KMS-11 (cell line): ENCODE results near the gene CDK14.

Experiments used
- H2AFZ ChIP-seq: fragments of 200-600 bp; sonication (generic); 2 replicates; pipeline ENCODE4 v1.6.1; 2016; ENCODE audit warnings: antibody characterized with exemption, mixed run types, low read depth
- H3K27ac ChIP-seq: fragments of 200-600 bp; sonication (generic); 2 replicates; pipeline ENCODE4 v1.6.1; 2016; ENCODE audit warnings: mild to moderate bottlenecking, mixed run types
- H3K27me3 ChIP-seq: fragments of 200-600 bp; sonication (generic); 2 replicates; pipeline ENCODE4 v1.6.1; 2017; ENCODE audit warnings: mild to moderate bottlenecking, low read depth, mixed run types, moderate library complexity; ENCODE audit not compliant: insufficient read depth
- H3K36me3 ChIP-seq: fragments of 200-600 bp; sonication (generic); 2 replicates; pipeline ENCODE4 v1.6.1; 2017; ENCODE audit warnings: mild to moderate bottlenecking, mixed run types; ENCODE audit not compliant: insufficient read depth
- H3K4me1 ChIP-seq: fragments of 200-600 bp; sonication (generic); 2 replicates; pipeline ENCODE4 v1.6.1; 2016; ENCODE audit warnings: mild to moderate bottlenecking, low read depth, mixed run types; ENCODE audit not compliant: poor library complexity, severe bottlenecking
- H3K4me2 ChIP-seq: fragments of 200-600 bp; sonication (generic); 2 replicates; pipeline ENCODE4 v1.7.0; 2016; ENCODE audit warnings: mild to moderate bottlenecking, mixed run types
- H3K4me3 ChIP-seq: fragments of 200-600 bp; sonication (generic); IDR thresholded peaks from 2 replicates; pipeline ENCODE4 v1.6.1; 2017; ENCODE audit warnings: low read depth, low read length, mixed read lengths; ENCODE audit not compliant: insufficient read depth
- H3K79me2 ChIP-seq: fragments of 200-600 bp; sonication (generic); 2 replicates; pipeline ENCODE4 v1.6.1; 2016; ENCODE audit warnings: low read depth, mixed run types; ENCODE audit not compliant: insufficient read depth
- H3K9ac ChIP-seq: fragments of 200-600 bp; sonication (generic); 2 replicates; pipeline ENCODE4 v1.6.1; 2016; ENCODE audit warnings: mild to moderate bottlenecking, mixed run types
- H4K20me1 ChIP-seq: fragments of 200-600 bp; sonication (generic); 2 replicates; pipeline ENCODE4 v1.6.1; 2016; ENCODE audit warnings: mild to moderate bottlenecking, mixed run types; ENCODE audit not compliant: insufficient read depth
- TF ChIP-seq, protein P1 (sequence below): fragments of 200-600 bp; sonication (generic); conservative IDR thresholded peaks from 2 replicates; pipeline ENCODE4 v1.6.1; 2017; ENCODE audit warnings: low read depth, mild to moderate bottlenecking, antibody characterized with exemption, low read length, moderate library complexity, mixed read lengths

CDK14 gene

DNA sequence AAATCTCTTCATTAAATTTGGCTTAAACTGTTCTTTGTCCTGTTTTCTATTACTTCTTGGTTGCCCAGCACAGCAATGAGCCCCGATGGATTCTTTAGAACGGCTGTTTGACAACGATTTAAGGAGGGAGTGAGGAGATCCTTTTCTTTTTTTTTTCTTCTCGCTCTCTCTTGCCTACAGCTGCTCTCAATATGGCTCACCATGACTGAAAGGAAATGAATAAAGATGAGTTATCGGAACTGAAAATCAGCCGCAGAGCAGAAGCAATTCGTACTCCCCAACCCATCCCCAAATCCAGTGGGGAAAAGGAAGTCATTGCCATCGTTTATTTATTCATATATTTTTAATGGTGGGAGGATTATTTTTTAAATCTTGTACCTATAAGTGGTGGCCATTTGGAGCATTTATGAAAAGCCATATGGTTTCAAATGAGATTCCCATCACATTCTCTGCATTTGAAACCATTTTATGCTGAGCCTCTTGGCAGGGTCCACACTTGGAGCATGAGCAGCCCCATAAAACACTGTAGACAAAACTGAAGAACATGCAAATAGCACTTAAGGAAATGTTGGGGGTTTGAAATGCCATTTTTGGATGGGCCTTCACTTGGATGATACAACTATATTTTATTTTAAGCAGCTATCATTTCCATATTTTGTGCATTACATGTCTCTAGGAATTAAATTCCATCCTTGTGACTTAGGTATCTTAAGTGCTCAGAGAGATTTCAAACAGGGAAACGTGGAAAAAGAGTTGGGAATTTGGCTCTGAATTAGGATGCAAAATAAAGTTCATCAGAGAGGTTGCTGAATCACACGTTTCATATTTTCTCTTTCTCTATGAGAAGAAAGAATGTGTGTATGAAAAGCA, 560.4 kb downstream of the CDK14 start:
- no peaks in the 10 kb centered on the region for H3K4me1 ChIP-seq
- no peaks in the 10 kb centered on the region for H3K27me3 ChIP-seq
- H3K9ac ChIP-seq, result no peak overlapping the region
- no peak overlapping the region for H3K27ac ChIP-seq
- H3K4me2 ChIP-seq, result no peak overlapping the region
- H4K20me1 ChIP-seq, result no peaks in the 10 kb centered on the region
- H3K79me2 ChIP-seq, result no peaks in the 10 kb centered on the region
- TF ChIP-seq, protein P1, sequence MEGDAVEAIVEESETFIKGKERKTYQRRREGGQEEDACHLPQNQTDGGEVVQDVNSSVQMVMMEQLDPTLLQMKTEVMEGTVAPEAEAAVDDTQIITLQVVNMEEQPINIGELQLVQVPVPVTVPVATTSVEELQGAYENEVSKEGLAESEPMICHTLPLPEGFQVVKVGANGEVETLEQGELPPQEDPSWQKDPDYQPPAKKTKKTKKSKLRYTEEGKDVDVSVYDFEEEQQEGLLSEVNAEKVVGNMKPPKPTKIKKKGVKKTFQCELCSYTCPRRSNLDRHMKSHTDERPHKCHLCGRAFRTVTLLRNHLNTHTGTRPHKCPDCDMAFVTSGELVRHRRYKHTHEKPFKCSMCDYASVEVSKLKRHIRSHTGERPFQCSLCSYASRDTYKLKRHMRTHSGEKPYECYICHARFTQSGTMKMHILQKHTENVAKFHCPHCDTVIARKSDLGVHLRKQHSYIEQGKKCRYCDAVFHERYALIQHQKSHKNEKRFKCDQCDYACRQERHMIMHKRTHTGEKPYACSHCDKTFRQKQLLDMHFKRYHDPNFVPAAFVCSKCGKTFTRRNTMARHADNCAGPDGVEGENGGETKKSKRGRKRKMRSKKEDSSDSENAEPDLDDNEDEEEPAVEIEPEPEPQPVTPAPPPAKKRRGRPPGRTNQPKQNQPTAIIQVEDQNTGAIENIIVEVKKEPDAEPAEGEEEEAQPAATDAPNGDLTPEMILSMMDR, result no peak
- H3K4me3 ChIP-seq, result no peak overlapping the region
- H3K36me3 ChIP-seq, result no peaks in the 10 kb centered on the region
- H2AFZ ChIP-seq, result no peak overlapping the region

DNA sequence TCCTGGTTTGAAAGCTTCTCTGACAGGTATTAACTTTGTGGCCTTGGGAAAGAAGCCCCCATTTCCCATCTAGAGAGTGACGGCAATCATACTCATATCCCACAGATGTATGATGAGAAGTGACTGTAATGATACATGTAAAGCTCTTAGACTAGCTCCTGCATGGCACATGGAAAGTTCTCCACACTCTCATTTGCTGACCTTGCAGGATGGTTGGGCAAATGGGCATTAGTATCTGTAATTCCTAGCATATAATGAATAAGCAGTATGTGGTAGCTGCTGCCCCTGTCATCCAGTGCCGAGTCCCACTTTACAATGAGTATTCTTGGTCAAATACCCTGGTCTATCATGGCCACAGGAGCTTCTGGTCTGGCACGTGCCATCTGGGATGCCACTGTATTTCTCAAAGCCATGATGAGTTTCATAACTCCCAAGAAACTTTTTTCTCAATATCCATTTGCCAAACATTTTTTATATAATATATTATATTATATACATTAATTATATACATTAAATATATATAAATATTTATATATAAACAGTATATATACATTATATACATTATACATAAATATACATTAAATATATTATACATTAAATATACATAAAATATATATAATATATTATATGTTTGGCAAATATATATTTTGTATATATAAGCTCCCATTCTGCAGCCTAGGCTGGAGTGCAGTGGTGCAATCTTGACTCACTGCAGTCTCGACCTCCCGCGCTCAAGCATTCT, 561.6 kb downstream of the CDK14 start:
- TF ChIP-seq, protein P1, result no peak
- H3K4me3 ChIP-seq, result no peak overlapping the region
- no peak overlapping the region for H3K27ac ChIP-seq
- no peaks in the 10 kb centered on the region for H3K79me2 ChIP-seq
- no peak overlapping the region for H3K9ac ChIP-seq
- H2AFZ ChIP-seq, result no peak overlapping the region
- H3K27me3 ChIP-seq, result no peaks in the 10 kb centered on the region
- no peaks in the 10 kb centered on the region for H3K36me3 ChIP-seq
- no peaks in the 10 kb centered on the region for H4K20me1 ChIP-seq
- no peaks in the 10 kb centered on the region for H3K4me1 ChIP-seq
- no peak overlapping the region for H3K4me2 ChIP-seq

DNA sequence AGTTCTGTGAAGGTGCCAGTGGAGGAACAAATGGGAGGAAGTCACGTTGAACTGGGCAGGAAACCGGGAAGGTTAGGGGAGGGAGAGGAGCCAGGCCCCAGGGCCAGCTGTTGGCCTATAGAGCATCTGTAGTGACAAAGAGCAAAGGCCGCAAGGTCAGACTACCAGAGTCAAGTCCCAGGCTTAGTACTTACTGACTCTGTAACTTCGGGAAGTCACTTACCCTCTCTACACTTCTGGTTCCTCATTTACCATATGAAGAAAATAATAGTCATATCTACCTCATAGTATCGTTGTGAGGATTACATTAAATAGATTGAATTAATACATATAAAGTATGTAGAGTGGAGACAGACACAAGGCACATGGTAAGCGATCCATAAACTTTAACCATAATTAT, 566.3 kb downstream of the CDK14 start:
- H3K4me3 ChIP-seq, result no peak overlapping the region
- H3K4me1 ChIP-seq, result no peaks in the 10 kb centered on the region
- no peak overlapping the region for H3K27ac ChIP-seq
- H3K9ac ChIP-seq, result no peak overlapping the region
- no peaks in the 10 kb centered on the region for H4K20me1 ChIP-seq
- TF ChIP-seq, protein P1, result no peak
- no peak overlapping the region for H2AFZ ChIP-seq
- no peaks in the 10 kb centered on the region for H3K79me2 ChIP-seq
- no peaks in the 10 kb centered on the region for H3K27me3 ChIP-seq
- no peak overlapping the region for H3K4me2 ChIP-seq
- H3K36me3 ChIP-seq, result no peaks in the 10 kb centered on the region

DNA sequence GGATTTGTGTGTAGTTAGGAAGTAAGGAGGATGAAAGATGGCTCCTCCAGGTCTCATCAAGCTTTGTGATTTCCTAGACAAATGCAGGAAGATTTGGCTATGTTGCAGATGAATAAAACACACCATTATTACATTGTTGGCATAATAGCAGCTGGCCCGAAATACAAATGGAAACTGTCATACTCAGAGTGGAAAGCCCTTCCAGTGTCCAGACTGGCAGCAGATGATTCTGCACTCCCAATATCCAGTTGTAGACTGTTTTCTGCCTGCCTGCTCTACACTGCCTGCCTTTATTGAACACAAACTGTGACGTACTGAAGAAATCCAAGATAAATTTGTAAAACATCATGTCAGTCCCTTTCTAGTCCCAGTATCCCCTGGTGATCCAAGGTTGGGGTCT, 568.4 kb downstream of the CDK14 start:
- H3K4me2 ChIP-seq, result no peak overlapping the region
- no peaks in the 10 kb centered on the region for H4K20me1 ChIP-seq
- H3K27me3 ChIP-seq, result no peaks in the 10 kb centered on the region
- H3K4me1 ChIP-seq, result no peaks in the 10 kb centered on the region
- TF ChIP-seq, protein P1, result no peak
- no peak overlapping the region for H3K9ac ChIP-seq
- H3K4me3 ChIP-seq, result no peak overlapping the region
- no peak overlapping the region for H3K27ac ChIP-seq
- H2AFZ ChIP-seq, result no peak overlapping the region
- H3K36me3 ChIP-seq, result no peaks in the 10 kb centered on the region
- no peaks in the 10 kb centered on the region for H3K79me2 ChIP-seq
